Sigmoid colon (tissue), 4 donors: ENCODE results near the gene SLC12A8.

Experiments
- CTCF ChIP-seq, 4 experiments: fragments of 450-650 bp in 3 of 4; fragments of 200-600 bp in 1 of 4; IDR thresholded peaks; one replicate each; pipeline ENCODE4 v1.5.1; 2016 to 2019; ENCODE audit warnings: antibody characterized with exemption in 4 of 4, mild to moderate bottlenecking in 3 of 4, moderate library complexity in 2 of 4
- EP300 ChIP-seq, 4 donors: sonication (generic); formaldehyde crosslinking; IDR thresholded peaks; one replicate each; pipeline ENCODE4 v1.6.1; 2017; ENCODE audit warnings: antibody characterized with exemption in 4 of 4

GRCh38 chr3:125076464-125076863, 136.1 kb downstream of the SLC12A8 start:
- TF ChIP-seq CTCF (IDR thresholded peaks at IDR 0.05) (no peak), EP300 (IDR thresholded peaks at IDR 0.05) (no peak)
